K562 (cell line): ENCODE measurements around the gene SYTL5. TPM values are rescaled to one million over a fixed set of nuclear protein-coding genes. Genes with fewer than 3 reads are reported as not detected.

Experiments
- ATAC-seq: fragments of 200-7000 bp; cut with Tn5 transposase; 3 replicates; pipeline ENCODE4 v1.9.1; 2020; ENCODE audit warnings: moderate library complexity
- BruUV-seq: library from RNA; stranded (reverse); fragments of 400-500 nt; replicated peaks from 2 replicates; lab custom pipeline; 2021; lab: Mats Ljungman, UMichigan
- CTCF ChIA-PET: fragments of 300-600 bp; formaldehyde crosslinking; extraction: SDS; loops from one replicate; lab custom pipeline; 2021; ENCODE audit warnings: low intra/inter-chr PET ratio; lab: Yijun Ruan, JAX
- POLR2A ChIA-PET: fragments of 300-600, 350-650 bp; sonication (Branson Sonifier 250); formaldehyde crosslinking; extraction: SDS; loops from one replicate; lab custom pipeline; 2021; ENCODE audit warnings: antibody characterized with exemption, inconsistent platforms; lab: Yijun Ruan, JAX
- DNase-seq, 4 experiments: peaks; one replicate each; pipeline versions ENCODE4 v3.0.0 to v3.0.0-alpha.2; 2011 to 2018; ENCODE audit warnings: low spot score in 3 of 4, mixed read lengths in 3 of 4; ENCODE audit errors: extremely low read depth in 1 of 4
- FAIRE-seq: peaks from 2 replicates; lab custom pipeline; 2011; peaks lifted over from hg19 to GRCh38; lab: Jason Lieb, UNC
- H2AFZ ChIP-seq: 2 replicates; pipeline ENCODE4 v1.6.0; 2011; ENCODE audit warnings: low read depth, low read length, control low read depth, inconsistent platforms
- H3K27ac ChIP-seq: fragments of 200-600 bp; 3 replicates; pipeline ENCODE4 v1.8.0; 2011; ENCODE audit warnings: low read depth, mild to moderate bottlenecking, control low read depth, inconsistent platforms, low read length, moderate library complexity, mixed read lengths; ENCODE audit errors: extremely low read depth
- H3K27me3 ChIP-seq, 2 experiments: fragments of 300-600 bp in 1 of 2; 2 replicates in 1 of 2; 3 replicates in 1 of 2; pipeline versions ENCODE4 v1.6.0 to v1.8.0; 2011; ENCODE audit warnings: inconsistent platforms in 2 of 2, low read length in 2 of 2, mild to moderate bottlenecking in 1 of 2, mixed read lengths in 1 of 2, moderate library complexity in 1 of 2; ENCODE audit not compliant: control insufficient read depth in 2 of 2, insufficient read depth in 2 of 2
- H3K36me3 ChIP-seq: fragments of 300-600 bp; 3 replicates; pipeline ENCODE4 v1.8.0; 2011; ENCODE audit warnings: mild to moderate bottlenecking, low read length, inconsistent platforms; ENCODE audit not compliant: control insufficient read depth, insufficient read depth
- H3K4me1 ChIP-seq, 2 experiments: fragments of 200-600 bp in 1 of 2; replicated peaks in 1 of 2; 2 replicates in 1 of 2; 3 replicates in 1 of 2; pipeline versions ENCODE4 v1.5.1 to v1.8.0; 2011; ENCODE audit warnings: inconsistent platforms in 2 of 2, low read length in 2 of 2, mild to moderate bottlenecking in 1 of 2, mixed read lengths in 1 of 2, moderate library complexity in 1 of 2; ENCODE audit not compliant: control insufficient read depth in 2 of 2, insufficient read depth in 2 of 2
- H3K4me2 ChIP-seq: 2 replicates; pipeline ENCODE4 v1.6.1; 2011; ENCODE audit warnings: low read length, control low read depth, inconsistent platforms, mixed read lengths; ENCODE audit not compliant: insufficient read depth
- H3K4me3 ChIP-seq: fragments of 200-600 bp; sonication (generic), shearing (Covaris generic); 2 replicates; pipeline ENCODE4 v1.5.1; 2016; ENCODE audit warnings: control low read depth, inconsistent platforms
- H3K79me2 ChIP-seq: fragments of 200-600 bp; 3 replicates; pipeline ENCODE4 v1.8.0; 2011; ENCODE audit warnings: low read length, inconsistent platforms; ENCODE audit not compliant: control insufficient read depth, insufficient read depth
- H3K9ac ChIP-seq, 2 experiments: 2 replicates each; pipeline versions ENCODE4 v1.6.0 to v1.6.1; 2011; ENCODE audit warnings: low read depth in 2 of 2, low read length in 2 of 2, control low read depth in 1 of 2, inconsistent platforms in 1 of 2, mild to moderate bottlenecking in 1 of 2, mixed read lengths in 1 of 2; ENCODE audit not compliant: insufficient read depth in 1 of 2
- H3K9me1 ChIP-seq: one replicate; pipeline ENCODE4 v1.6.0; 2011; ENCODE audit warnings: inconsistent platforms, mild to moderate bottlenecking, low read length, moderate library complexity; ENCODE audit not compliant: control insufficient read depth, insufficient read depth
- H3K9me3 ChIP-seq: replicated peaks from 2 replicates; pipeline ENCODE4 v1.5.1; 2011; ENCODE audit warnings: low read depth, low read length, inconsistent platforms; ENCODE audit not compliant: control insufficient read depth, insufficient read depth
- H4K20me1 ChIP-seq: replicated peaks from 2 replicates; pipeline ENCODE4 v1.6.1; 2011; ENCODE audit warnings: low read length, inconsistent platforms, mixed read lengths; ENCODE audit not compliant: control insufficient read depth, insufficient read depth
- FIP1L1 ChIP-seq: fragments of 200-400 bp; formaldehyde crosslinking; IDR thresholded peaks from 2 replicates; pipeline ENCODE4 v1.6.1; 2018; ENCODE audit warnings: mild to moderate bottlenecking, low read depth, low read length; ENCODE audit not compliant: poor library complexity, severe bottlenecking
- GATAD2B ChIP-seq: fragments of 450-650 bp; IDR thresholded peaks from 2 replicates; pipeline ENCODE4 v1.6.1; 2017; ENCODE audit warnings: mild to moderate bottlenecking, borderline replicate concordance
- HDAC3 ChIP-seq: fragments of 450-650 bp; IDR thresholded peaks from 2 replicates; pipeline ENCODE4 v1.6.1; 2018; ENCODE audit warnings: borderline replicate concordance, mild to moderate bottlenecking, moderate library complexity; ENCODE audit not compliant: partially characterized antibody
- KDM5B ChIP-seq: fragments of 200-600 bp; sonication (generic); IDR thresholded peaks from 2 replicates; pipeline ENCODE4 v1.6.1; 2012; ENCODE audit warnings: low read depth, mild to moderate bottlenecking, moderate library complexity, low read length, control low read depth, inconsistent platforms; ENCODE audit not compliant: insufficient replicate concordance
- NCOA1 ChIP-seq: fragments of 450-650 bp; IDR thresholded peaks from 2 replicates; pipeline ENCODE4 v1.6.1; 2016; ENCODE audit warnings: low read depth
- NFATC3 ChIP-seq: fragments of 450-650 bp; IDR thresholded peaks from 2 replicates; pipeline ENCODE4 v1.6.1; 2017; ENCODE audit warnings: mild to moderate bottlenecking
- NFIC ChIP-seq: fragments of 450-650 bp; IDR thresholded peaks from 2 replicates; pipeline ENCODE4 v1.6.1; 2017; ENCODE audit warnings: mild to moderate bottlenecking, inconsistent platforms
- RBM14 ChIP-seq: fragments of 200-400 bp; formaldehyde crosslinking; IDR thresholded peaks from 2 replicates; pipeline ENCODE4 v1.6.1; 2018; ENCODE audit warnings: low read depth, mild to moderate bottlenecking, low read length, moderate library complexity, borderline replicate concordance; ENCODE audit not compliant: insufficient read depth
- SLC30A9 ChIP-seq: fragments of 250-450 bp; sonication (Bioruptor Pico); IDR thresholded peaks from 2 replicates; pipeline ENCODE4 v1.8.0; 2022; ENCODE audit warnings: mild to moderate bottlenecking, moderate library complexity
- ZNF253 ChIP-seq: fragments of 250-450 bp; sonication (Bioruptor Pico); conservative IDR thresholded peaks from 2 replicates; pipeline ENCODE4 v1.6.1; 2021; ENCODE audit warnings: mild to moderate bottlenecking
- ZNF274 ChIP-seq: IDR thresholded peaks from 2 replicates; pipeline ENCODE4 v1.6.1; 2011; ENCODE audit warnings: low read depth, mild to moderate bottlenecking, low read length, moderate library complexity, borderline replicate concordance
- ZNF316 ChIP-seq: fragments of 450-650 bp; IDR thresholded peaks from 2 replicates; pipeline ENCODE4 v1.6.1; 2016
- WGBS: fragments of 100-300 bp; shearing (Covaris generic); methylation state at CpG from one replicate; pipeline ENCODE4 v1.1.6; 2016; ENCODE audit warnings: low coverage, mixed read lengths; ENCODE audit not compliant: insufficient coverage; ENCODE audit errors: missing lambda C conversion rate; 5-methylcytosine and 5-hydroxymethylcytosine counted together
- in situ Hi-C: fragments of 300-500 bp; cut with MboI; formaldehyde crosslinking; loops from 4 replicates; pipeline ENCODE4 v1.15.0; 2018; ENCODE audit warnings: inconsistent platforms, mixed read lengths
- intact Hi-C: fragments of 100-400 bp; cut with micrococcal nuclease; formaldehyde crosslinking; loops from 2 replicates; pipeline ENCODE4 v1.14.2; 2022
- polyA plus RNA-seq, 8 experiments: library from polyadenylated mRNA; depleted of rRNA in 4 of 8; stranded (reverse) in 5 of 8; unstranded in 3 of 8; fragments of >200 nt; fragmentation: Nextera tagmentation in 2 of 8; fragmentation: Illumina TruSeq in 1 of 8; extraction: Ambion mirVana in 2 of 8; extraction: Trizol in 1 of 8; gene quantifications; 2 replicates each; pipeline versions ENCODE4 v1.2.1 to v1.2.3, GENCODE V29; 2011 to 2014; ENCODE audit warnings: inconsistent platforms in 1 of 8, missing spikeins in 1 of 8
- total RNA-seq, 7 experiments: library from RNA; depleted of rRNA in 6 of 7; stranded (reverse); fragments of >200 nt in 6 of 7; fragmentation: Illumina TruSeq in 2 of 7; extraction: Trizol in 2 of 7; gene quantifications; 2 replicates each; pipeline versions ENCODE4 v1.2.1 to v1.2.3, GENCODE V29; 2011 to 2021; ENCODE audit warnings: low replicate concordance in 1 of 7
- TF ChIP-seq, protein P1 (sequence below), 2 experiments: fragments of 450-650 bp; IDR thresholded peaks; 2 replicates each; pipeline ENCODE4 v1.6.1; 2016
- TF ChIP-seq, protein P2 (sequence below): sonication (generic); formaldehyde crosslinking; IDR thresholded peaks from 2 replicates; pipeline ENCODE4 v1.8.0; 2023; ENCODE audit warnings: mild to moderate bottlenecking, missing genetic modification reagents
- TF ChIP-seq, protein P3 (sequence below), 2 experiments: fragments of 450-650 bp in 1 of 2; sonication (generic) in 1 of 2; formaldehyde crosslinking in 1 of 2; IDR thresholded peaks in 1 of 2; conservative IDR thresholded peaks in 1 of 2; 2 replicates each; pipeline versions ENCODE4 v1.6.1 to v1.8.1; 2016 to 2023; ENCODE audit warnings: mild to moderate bottlenecking in 2 of 2, moderate library complexity in 2 of 2, inconsistent platforms in 1 of 2, missing genetic modification reagents in 1 of 2
- TF ChIP-seq, protein P4 (sequence below): fragments of 450-650 bp; IDR thresholded peaks from 2 replicates; pipeline ENCODE4 v1.6.1; 2016
- TF ChIP-seq, protein P5 (sequence below): fragments of 450-650 bp; formaldehyde crosslinking; IDR thresholded peaks from 2 replicates; pipeline ENCODE4 v1.4.0; 2022; ENCODE audit warnings: mild to moderate bottlenecking, moderate library complexity

Gene SYTL5
- total and polyA plus RNA-seq, 9 of the 15 experiments (the other 6 are each of a cell fraction or from before 2014, with no cell fraction given) = 0.01 to 0.25 (median 0.09) TPM

DNA sequence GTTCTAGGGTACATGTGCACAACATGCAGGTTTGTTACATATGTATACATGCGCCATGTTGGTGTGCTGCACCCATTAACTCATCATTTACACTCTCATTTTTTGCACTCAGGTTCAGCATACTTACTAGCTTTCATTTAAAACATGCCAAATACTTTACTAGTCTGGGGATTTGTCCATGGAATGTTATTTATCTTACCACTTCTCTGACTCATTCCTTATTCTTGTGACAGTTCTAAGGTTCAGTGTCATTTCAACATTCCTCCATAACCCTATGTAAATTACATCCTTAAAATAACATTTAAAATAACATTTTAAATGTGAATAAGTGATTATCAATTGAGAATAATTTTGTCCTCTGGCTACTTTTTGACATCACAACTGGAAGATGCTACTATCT lies 19.5 kb upstream of the SYTL5 start:
- DNase-seq = no peak
- intact Hi-C loops = no loop called here
- no peak for ATAC-seq
- Histone ChIP-seq H3K9me1 (no peaks in the 10 kb centered on the region), H3K27ac (no peak overlapping the region), H4K20me1 (no peaks in the 10 kb centered on the region), H3K4me1 (no peaks in the 10 kb centered on the region), H2AFZ (no peak overlapping the region), H3K4me2 (no peak overlapping the region), H3K4me3 (no peak overlapping the region), H3K36me3 (no peaks in the 10 kb centered on the region), H3K27me3 (no peaks in the 10 kb centered on the region), H3K9me3 (no peaks in the 10 kb centered on the region), H3K79me2 (no peaks in the 10 kb centered on the region), H3K9ac (no peak overlapping the region)
- POLR2A ChIA-PET = no interaction called here
- TF ChIP-seq NCOA1 = no peak
- no peak for TF ChIP-seq HDAC3
- no peak for TF ChIP-seq ZNF274
- TF ChIP-seq NFATC3 = no peak
- no peak for TF ChIP-seq KDM5B
- no peak for TF ChIP-seq NFIC
- TF ChIP-seq SLC30A9 (CRISPR knock-in tag) = no peak
- TF ChIP-seq, protein P1, sequence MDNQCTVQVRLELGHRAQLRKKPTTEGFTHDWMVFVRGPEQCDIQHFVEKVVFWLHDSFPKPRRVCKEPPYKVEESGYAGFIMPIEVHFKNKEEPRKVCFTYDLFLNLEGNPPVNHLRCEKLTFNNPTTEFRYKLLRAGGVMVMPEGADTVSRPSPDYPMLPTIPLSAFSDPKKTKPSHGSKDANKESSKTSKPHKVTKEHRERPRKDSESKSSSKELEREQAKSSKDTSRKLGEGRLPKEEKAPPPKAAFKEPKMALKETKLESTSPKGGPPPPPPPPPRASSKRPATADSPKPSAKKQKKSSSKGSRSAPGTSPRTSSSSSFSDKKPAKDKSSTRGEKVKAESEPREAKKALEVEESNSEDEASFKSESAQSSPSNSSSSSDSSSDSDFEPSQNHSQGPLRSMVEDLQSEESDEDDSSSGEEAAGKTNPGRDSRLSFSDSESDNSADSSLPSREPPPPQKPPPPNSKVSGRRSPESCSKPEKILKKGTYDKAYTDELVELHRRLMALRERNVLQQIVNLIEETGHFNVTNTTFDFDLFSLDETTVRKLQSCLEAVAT (IDR thresholded peaks at IDR 0.05) = no peak
- no peak for TF ChIP-seq GATAD2B
- no peak for TF ChIP-seq ZNF316
- TF ChIP-seq, protein P2, sequence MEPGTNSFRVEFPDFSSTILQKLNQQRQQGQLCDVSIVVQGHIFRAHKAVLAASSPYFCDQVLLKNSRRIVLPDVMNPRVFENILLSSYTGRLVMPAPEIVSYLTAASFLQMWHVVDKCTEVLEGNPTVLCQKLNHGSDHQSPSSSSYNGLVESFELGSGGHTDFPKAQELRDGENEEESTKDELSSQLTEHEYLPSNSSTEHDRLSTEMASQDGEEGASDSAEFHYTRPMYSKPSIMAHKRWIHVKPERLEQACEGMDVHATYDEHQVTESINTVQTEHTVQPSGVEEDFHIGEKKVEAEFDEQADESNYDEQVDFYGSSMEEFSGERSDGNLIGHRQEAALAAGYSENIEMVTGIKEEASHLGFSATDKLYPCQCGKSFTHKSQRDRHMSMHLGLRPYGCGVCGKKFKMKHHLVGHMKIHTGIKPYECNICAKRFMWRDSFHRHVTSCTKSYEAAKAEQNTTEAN (CRISPR knock-in tag) = no peak
- TF ChIP-seq, protein P3, sequence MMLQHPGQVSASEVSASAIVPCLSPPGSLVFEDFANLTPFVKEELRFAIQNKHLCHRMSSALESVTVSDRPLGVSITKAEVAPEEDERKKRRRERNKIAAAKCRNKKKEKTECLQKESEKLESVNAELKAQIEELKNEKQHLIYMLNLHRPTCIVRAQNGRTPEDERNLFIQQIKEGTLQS (IDR thresholded peaks at IDR 0.05) = no peak
- TF ChIP-seq, protein P3 (CRISPR knock-in tag; conservative IDR thresholded peaks at IDR 0.05) = no peak
- TF ChIP-seq, protein P4, sequence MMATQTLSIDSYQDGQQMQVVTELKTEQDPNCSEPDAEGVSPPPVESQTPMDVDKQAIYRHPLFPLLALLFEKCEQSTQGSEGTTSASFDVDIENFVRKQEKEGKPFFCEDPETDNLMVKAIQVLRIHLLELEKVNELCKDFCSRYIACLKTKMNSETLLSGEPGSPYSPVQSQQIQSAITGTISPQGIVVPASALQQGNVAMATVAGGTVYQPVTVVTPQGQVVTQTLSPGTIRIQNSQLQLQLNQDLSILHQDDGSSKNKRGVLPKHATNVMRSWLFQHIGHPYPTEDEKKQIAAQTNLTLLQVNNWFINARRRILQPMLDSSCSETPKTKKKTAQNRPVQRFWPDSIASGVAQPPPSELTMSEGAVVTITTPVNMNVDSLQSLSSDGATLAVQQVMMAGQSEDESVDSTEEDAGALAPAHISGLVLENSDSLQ = no peak
- TF ChIP-seq, protein P5, sequence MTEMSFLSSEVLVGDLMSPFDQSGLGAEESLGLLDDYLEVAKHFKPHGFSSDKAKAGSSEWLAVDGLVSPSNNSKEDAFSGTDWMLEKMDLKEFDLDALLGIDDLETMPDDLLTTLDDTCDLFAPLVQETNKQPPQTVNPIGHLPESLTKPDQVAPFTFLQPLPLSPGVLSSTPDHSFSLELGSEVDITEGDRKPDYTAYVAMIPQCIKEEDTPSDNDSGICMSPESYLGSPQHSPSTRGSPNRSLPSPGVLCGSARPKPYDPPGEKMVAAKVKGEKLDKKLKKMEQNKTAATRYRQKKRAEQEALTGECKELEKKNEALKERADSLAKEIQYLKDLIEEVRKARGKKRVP (CRISPR knock-in tag) = no peak
- no peak for TF ChIP-seq FIP1L1
- TF ChIP-seq RBM14 = no peak
- no peak for TF ChIP-seq ZNF253 (CRISPR knock-in tag)
- no peak for FAIRE-seq
- no TSS peak for BruUV-seq
- WGBS = 17% methylated on average over 1 of the region's 1 CpG
- in situ Hi-C loops = no loop called here
- CTCF ChIA-PET = no interaction called here
